GM12865 (cell line): ENCODE data around the gene TNFRSF21.

Source experiments
- DNase-seq: peaks from one replicate; pipeline ENCODE4 v3.0.0; 2010; ENCODE audit warnings: low read depth
- H3K4me3 ChIP-seq: 2 replicates; pipeline ENCODE4 v1.5.1; 2011; ENCODE audit warnings: mild to moderate bottlenecking, low read depth, low read length, control low read depth
- TF ChIP-seq, protein P1 (sequence below): IDR thresholded peaks from 2 replicates; pipeline ENCODE4 v1.5.1; 2011; ENCODE audit warnings: low read length, control low read depth, low read depth, inconsistent platforms; ENCODE audit not compliant: insufficient read depth; ENCODE audit errors: missing control alignments

The TNFRSF21 gene

DNA sequence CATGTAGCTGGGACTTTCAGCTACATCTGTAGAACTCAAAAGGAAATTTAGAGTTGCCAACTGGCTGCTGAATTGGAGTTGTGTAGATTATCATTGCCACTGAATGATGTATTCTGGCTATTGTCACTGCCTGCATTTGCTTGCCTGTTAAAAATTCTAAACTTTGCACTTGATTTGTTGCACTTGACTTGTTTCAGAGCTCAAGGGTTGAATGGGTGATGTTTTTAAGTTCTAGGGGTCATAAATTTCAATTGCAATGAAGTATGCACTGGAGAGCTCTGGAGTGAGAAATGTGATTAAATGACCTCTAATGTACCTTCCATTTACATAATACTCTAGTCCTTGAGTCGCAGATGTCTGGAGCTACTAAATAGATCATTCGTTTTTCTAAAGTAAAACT lies 102.4 kb downstream of the TNFRSF21 start:
- DNase-seq: no peak
- TF ChIP-seq, protein P1, sequence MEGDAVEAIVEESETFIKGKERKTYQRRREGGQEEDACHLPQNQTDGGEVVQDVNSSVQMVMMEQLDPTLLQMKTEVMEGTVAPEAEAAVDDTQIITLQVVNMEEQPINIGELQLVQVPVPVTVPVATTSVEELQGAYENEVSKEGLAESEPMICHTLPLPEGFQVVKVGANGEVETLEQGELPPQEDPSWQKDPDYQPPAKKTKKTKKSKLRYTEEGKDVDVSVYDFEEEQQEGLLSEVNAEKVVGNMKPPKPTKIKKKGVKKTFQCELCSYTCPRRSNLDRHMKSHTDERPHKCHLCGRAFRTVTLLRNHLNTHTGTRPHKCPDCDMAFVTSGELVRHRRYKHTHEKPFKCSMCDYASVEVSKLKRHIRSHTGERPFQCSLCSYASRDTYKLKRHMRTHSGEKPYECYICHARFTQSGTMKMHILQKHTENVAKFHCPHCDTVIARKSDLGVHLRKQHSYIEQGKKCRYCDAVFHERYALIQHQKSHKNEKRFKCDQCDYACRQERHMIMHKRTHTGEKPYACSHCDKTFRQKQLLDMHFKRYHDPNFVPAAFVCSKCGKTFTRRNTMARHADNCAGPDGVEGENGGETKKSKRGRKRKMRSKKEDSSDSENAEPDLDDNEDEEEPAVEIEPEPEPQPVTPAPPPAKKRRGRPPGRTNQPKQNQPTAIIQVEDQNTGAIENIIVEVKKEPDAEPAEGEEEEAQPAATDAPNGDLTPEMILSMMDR: no peak
- H3K4me3 ChIP-seq: no peak overlapping the region

DNA sequence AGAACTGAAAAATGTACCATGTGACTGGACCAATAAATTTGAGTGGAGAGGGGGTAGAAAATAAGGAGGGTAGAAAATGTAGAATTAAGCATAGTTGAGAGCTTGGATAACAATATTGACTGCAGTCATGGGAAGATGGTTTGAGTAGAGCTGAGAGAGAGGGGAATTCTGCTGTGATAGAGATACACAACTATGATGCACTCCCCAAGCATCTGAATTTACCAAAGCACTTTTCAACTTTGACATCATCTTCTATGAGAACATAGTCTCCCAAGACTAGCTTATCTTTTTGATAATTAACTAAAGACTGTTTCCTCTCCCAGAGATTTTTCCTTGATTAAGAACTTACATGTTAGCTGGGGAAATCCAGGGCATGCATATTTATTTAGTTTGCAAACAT lies 103.1 kb downstream of the TNFRSF21 start:
- TF ChIP-seq, protein P1: no peak
- no peak overlapping the region for H3K4me3 ChIP-seq
- no peak for DNase-seq

DNA sequence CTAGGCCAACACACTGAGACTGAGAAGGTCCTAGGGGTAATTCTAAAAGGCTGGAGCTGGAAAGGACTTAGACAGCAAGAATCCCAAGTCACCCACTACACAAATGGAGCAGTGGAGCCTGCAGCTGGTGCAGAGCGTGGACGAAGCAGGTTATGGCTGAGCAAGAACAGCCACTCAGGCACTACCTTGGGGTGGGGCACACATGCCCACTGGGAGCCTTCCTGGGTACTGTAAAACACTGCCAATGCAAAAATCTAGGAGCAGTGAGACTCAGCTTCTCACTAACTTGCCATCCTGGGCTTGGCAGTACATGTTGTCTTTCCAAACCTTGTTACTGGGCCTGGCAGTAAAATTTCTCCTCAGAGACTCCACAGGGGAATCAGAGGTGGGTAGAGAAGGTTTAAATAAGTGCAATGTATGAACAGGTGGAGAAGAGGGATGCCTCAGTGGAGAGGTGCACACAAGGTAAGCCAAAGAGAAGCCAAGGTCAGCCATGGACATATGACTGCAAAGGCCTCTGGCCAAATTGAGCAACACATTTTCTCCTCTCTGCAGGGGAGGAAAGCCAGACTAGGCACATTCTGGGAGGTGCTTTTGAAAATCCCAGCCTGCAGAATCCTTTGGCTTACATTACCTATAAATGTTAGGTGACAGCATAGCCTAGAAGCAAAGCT lies 105.6 kb downstream of the TNFRSF21 start:
- TF ChIP-seq, protein P1: no peak
- no peak overlapping the region for H3K4me3 ChIP-seq
- DNase-seq: no peak

DNA sequence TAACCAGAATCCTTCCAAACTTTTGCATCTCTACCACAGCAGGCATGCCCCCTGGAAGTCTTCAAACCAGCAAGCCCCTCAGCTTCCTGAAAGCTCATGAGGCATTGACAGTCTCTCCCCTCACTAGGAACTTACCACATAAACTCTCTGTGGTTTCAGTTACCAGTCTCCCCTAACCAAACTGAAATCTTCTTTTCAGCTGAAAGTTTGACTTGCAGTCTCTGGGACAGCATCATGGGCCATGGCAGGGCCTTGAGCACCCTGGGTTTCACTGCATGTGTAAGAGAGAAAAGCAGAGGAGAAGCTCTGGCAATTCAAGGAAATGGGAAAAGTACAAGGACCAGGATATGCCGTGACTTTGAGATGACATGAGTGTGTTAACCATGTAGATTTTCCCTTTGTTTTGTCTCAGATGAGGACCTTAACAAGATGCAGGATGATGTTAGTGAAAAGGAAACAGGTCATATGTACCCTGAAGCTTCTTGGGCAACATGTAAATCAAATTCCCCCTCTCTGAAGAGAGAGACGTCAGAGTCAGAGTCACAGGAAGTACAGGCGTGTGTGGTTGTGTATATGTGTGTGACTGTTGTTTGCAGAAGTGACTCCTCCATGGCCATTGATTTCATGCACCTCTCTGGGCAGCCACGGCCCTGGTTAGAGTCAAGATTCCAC lies 106.3 kb downstream of the TNFRSF21 start:
- H3K4me3 ChIP-seq: no peak overlapping the region
- TF ChIP-seq, protein P1: no peak
- peak; percentile 72 for DNase-seq

DNA sequence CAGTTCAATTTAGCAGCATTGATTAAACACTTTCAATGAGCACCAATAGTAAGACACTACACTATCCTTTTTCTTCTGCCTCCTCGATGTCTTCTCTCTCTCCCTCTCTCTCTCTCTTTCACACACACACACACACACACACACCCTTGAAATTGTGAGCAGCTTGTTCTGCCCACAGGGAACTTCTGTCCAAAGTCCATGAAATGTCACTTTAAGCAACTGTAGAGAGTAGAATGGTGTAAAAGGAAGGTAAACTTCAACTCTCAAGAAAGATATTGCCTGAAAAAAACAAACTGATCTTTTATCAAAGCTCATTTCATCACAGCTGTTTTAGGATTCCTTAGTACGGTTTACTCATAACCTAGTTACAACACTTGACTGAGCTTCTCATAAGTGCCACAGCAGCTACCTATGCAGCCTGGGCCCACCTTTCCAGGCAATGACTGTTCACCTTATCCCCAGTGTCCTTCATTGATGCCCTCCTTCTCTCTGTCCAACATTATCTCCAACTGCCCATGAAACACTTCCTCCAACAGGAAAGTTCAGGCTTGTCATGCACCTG lies 107.0 kb downstream of the TNFRSF21 start:
- DNase-seq: no peak
- TF ChIP-seq, protein P1: no peak

DNA sequence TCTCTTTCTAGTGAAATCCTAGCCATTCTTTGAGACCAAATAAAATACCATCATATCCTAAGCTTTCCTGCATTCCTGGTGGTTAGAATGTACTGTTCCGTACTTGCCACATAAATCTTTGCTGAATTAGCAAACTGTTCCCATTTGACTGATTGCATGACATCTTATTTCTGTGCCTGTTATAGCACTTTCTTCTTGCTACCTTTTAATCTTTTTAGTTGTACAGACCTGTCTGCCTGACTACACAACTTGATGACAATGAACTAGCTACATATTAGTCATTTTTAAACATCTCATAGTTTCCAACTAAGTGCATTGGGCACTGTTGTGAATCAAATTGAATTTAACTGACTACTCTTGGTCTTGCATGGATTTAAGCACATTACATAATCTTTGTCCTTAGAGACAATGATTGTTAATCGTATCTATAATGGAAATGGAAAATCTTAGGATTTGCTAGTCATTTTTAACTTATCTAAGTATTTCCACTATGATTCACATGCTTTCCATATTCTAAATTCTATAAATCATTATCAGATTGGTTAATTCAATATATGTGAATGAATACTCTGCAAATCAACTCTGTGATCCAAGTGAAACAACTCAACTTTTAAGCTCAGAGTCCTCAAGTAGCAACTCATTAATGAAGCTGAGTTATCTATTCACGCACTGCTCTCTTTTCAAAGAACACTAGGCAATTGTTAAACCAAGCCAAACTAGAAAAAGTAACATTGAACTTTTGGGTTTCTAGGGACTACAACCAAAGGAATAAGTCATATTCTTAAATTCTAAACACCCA lies 109.0 kb downstream of the TNFRSF21 start:
- no peak overlapping the region for H3K4me3 ChIP-seq
- TF ChIP-seq, protein P1: no peak
- no peak for DNase-seq

More for the DNA sequence above, 107.0 kb downstream of the TNFRSF21 start:
- no peak overlapping the region for H3K4me3 ChIP-seq
